Stimulated activated CD8-positive, alpha-beta memory T cell treated with anti-CD3 and anti-CD28 coated beads, Interleukin-15, amount 100 ng/mL, for 4 hours (primary cell): ENCODE data around the gene SLC25A26.
"Not testable (repeated sequence)": the region's sequence is repeated elsewhere in the genome, so short reads cannot be mapped to it uniquely, and the experiment has no call there.

ENCODE experiments used
- DNase-seq, 2 donors: peaks; one replicate each; pipeline ENCODE4 v3.0.0-alpha.2; 2020; ENCODE audit warnings: low read depth in 2 of 2

SLC25A26 gene

GRCh38 chr3:66269411-66269810, 48.6 kb downstream of the SLC25A26 start:
- no peak for DNase-seq

GRCh38 chr3:66270288-66270687, 49.5 kb downstream of the SLC25A26 start:
- DNase-seq, result no peak

- no peak for DNase-seq
These were observed 49.9 kb downstream of the SLC25A26 start for GRCh38 chr3:66270701-66271100.

GRCh38 chr3:66271231-66271630, 50.4 kb downstream of the SLC25A26 start:
- no peak for DNase-seq

GRCh38 chr3:66272016-66272415, 51.2 kb downstream of the SLC25A26 start:
- DNase-seq, result no peak

- DNase-seq, result not testable (repeated sequence)
These were observed 54.0 kb downstream of the SLC25A26 start for GRCh38 chr3:66274837-66275236.

GRCh38 chr3:66276705-66277274, 56.0 kb downstream of the SLC25A26 start:
- DNase-seq, result peak in 1 of 2 donors; percentile 30

- DNase-seq, result no peak
These were observed 58.4 kb downstream of the SLC25A26 start for GRCh38 chr3:66279168-66279567.

- DNase-seq, result no peak
These were observed 59.5 kb downstream of the SLC25A26 start for GRCh38 chr3:66280304-66280703.

GRCh38 chr3:66291922-66292321, 71.1 kb downstream of the SLC25A26 start:
- DNase-seq, result not testable (repeated sequence)

- no peak for DNase-seq
These were observed 76.6 kb downstream of the SLC25A26 start for GRCh38 chr3:66297260-66297873.

GRCh38 chr3:66297900-66298299, 77.1 kb downstream of the SLC25A26 start:
- DNase-seq, result no peak

- no peak for DNase-seq
These were observed 77.8 kb downstream of the SLC25A26 start for GRCh38 chr3:66298591-66298990.

- DNase-seq, result not testable (repeated sequence)
These were observed 78.3 kb downstream of the SLC25A26 start for GRCh38 chr3:66299085-66299484.

- no peak for DNase-seq
These were observed 79.1 kb downstream of the SLC25A26 start for GRCh38 chr3:66299891-66300290.

GRCh38 chr3:66302288-66302687, 81.5 kb downstream of the SLC25A26 start:
- DNase-seq, result peak in 1 of 2 donors; percentile 10

- DNase-seq, result peak; percentile 7 to 23
These were observed 82.7 kb downstream of the SLC25A26 start for GRCh38 chr3:66303491-66303901.

GRCh38 chr3:66304293-66304692, 83.5 kb downstream of the SLC25A26 start:
- DNase-seq, result no peak

GRCh38 chr3:66306086-66306485, 85.3 kb downstream of the SLC25A26 start:
- DNase-seq, result not testable (repeated sequence)

GRCh38 chr3:66306991-66307390, 86.2 kb downstream of the SLC25A26 start:
- not testable (repeated sequence) for DNase-seq

- DNase-seq, result peak; percentile 5 to 18
These were observed 91.2 kb downstream of the SLC25A26 start for GRCh38 chr3:66312039-66312438.

GRCh38 chr3:66314455-66314854, 93.7 kb downstream of the SLC25A26 start:
- DNase-seq, result no peak

GRCh38 chr3:66317750-66318376, 97.1 kb downstream of the SLC25A26 start:
- DNase-seq, result no peak
